NOMO-1 treated with dmso at 0.1 percent for 144 hours (cell line): ENCODE measurements around the gene XYLT1.
"Not testable (repeated sequence)": the region's sequence is repeated elsewhere in the genome, so short reads cannot be mapped to it uniquely, and the experiment has no call there.

Source experiments
- DNase-seq: peaks from one replicate; lab custom pipeline; 2025; ENCODE audit not compliant: unreplicated experiment; lab: John Stamatoyannopoulos, UW

Gene XYLT1

GRCh38 chr16:17340804-17341203, 130.0 kb downstream of the XYLT1 start:
- DNase-seq = peak; percentile 26

DNA sequence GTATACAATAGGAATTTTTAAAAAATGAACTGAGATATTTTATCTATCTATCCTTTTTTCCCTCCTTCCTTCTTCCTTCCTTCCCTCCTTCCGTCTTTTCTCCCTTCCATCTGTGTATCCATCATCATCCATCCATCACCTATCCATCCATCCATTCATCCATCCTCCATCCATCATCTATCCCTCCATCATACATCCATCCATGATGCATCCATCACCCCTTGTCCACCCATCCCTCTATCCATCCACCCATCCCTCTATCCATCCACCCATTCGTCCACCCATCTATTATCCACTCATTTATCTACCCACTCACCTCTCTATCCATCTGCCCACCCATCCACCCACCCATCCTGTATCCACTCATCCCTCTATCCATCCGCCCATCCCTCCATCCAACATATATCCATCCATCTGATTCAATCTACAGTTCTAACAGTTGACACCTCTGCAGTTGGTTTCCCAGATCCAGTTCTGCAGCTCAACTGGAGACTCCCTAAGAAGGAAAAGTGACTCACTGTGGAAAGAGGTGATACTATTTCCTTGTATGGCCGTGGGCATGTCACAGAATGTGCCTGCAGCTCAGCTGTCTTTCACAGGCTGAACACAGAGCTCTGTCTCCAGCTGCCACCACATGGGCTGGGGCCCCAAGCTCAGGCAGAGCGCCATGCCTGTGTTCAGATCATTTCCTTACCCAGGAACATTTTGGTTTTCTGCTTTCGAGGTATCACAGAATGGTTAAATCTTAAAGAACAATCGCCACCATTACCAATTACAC, 130.8 kb downstream of the XYLT1 start:
- no peak for DNase-seq

DNA sequence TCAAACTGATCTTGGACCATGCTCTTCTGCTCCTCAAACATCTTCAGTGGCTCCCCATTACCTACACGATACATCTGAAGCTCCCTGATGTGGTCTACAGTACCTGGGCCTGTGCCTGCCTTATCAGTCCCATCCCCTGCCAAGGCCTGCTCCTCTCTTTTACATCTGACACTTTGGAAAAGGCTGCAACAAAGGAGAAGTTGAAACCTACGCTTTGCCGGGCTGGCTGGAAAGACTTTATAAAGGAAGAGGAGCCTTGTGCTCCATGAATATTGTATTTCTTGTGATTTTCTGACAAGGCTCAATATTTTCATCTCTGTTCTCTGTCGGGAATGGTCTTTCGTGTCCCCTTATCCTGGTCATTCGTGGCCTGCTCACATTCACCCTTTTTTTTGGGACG, 132.5 kb downstream of the XYLT1 start:
- DNase-seq = no peak

DNA sequence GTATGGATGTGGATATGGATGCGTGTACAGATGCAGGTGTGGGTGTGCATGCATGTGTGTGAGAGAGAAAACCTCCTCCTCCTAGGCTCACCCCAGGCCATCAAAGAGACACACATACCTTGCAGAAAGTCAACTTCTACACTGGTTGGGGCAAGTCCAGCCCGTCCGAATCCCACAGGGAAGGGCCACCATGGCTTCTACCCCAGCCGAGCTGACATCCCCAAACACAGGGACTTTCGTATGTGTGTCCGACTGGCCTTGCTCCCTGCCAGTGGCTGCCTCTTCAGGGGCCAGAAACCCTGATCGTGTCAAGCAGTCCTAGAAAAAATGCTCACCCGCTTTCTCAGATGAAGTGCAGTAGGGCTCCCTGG, 134.2 kb downstream of the XYLT1 start:
- no peak for DNase-seq

GRCh38 chr16:17335826-17336529, 134.8 kb downstream of the XYLT1 start:
- no peak for DNase-seq

DNA sequence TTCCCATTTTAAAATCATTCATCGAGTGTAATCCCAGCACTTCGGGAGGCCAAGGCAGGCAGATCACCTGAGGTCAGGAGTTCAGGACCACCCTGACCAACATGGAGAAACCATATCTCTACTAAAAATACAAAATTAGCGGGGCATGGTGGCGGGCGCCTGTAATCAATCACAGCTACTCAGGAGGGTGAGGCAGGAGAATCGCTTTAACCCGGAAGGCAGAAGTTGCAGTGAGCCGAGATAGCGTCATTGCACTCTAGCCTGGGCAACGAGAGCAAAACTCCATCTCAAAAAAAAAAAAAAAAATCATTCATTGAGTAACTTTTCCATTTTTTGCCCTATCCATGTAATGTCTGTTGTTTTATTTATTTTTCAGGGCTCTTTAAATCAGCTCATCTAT, 135.4 kb downstream of the XYLT1 start:
- DNase-seq = not testable (repeated sequence)

- DNase-seq = no peak
Observed at GRCh38 chr16:17334096-17334495, 136.7 kb downstream of the XYLT1 start.

- DNase-seq = no peak
Observed at GRCh38 chr16:17333229-17333628, 137.5 kb downstream of the XYLT1 start.

GRCh38 chr16:17331991-17332390, 138.8 kb downstream of the XYLT1 start:
- no peak for DNase-seq

DNA sequence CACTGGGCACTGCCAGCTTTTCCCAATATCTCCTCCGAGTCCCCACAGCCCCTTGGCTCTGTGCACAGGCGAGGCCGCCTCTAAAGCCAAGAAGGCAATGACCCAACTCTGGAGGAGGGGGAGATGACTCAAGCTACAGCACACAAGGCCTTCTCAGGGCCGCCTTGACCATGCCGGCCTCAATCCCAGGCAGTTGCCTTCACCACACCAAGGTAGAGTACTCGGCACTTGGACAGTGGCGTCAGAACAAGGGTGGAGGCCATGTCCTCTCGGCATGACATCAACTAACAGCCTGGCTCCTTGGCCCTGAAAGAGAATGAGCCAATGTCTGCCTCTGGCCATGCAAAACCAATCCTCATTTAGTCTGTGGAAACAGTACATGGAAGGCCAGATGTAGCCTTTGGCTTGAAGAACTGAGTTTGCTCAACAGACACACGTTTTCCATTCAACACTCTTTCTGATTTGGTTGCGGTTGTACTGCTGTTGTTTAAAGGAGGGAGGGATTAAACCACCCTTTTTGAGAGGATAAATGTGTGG, 139.6 kb downstream of the XYLT1 start:
- no peak for DNase-seq

GRCh38 chr16:17330044-17330443, 140.7 kb downstream of the XYLT1 start:
- DNase-seq = no peak

DNA sequence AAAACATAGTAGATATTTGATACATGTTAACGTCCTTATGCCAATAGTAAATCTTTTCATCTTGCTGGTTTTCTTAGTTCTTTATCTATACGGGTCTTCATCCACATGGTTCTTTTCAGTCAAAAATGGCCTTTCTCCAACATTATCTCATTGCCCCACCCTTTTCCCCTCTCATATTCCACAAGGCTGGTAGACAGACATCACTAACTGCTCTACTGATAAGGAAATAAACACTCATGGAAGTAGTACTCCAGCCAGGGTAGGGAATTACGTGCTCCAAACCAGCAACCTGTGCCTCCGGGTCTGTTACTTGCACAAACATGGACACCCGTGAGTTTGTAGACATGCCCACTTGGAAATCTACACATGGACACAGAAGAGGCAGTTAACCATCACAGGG, 141.4 kb downstream of the XYLT1 start:
- DNase-seq = no peak

- no peak for DNase-seq
Observed at GRCh38 chr16:17328932-17329331, 141.8 kb downstream of the XYLT1 start.

- no peak for DNase-seq
Observed at GRCh38 chr16:17327664-17328335, 143.0 kb downstream of the XYLT1 start.

DNA sequence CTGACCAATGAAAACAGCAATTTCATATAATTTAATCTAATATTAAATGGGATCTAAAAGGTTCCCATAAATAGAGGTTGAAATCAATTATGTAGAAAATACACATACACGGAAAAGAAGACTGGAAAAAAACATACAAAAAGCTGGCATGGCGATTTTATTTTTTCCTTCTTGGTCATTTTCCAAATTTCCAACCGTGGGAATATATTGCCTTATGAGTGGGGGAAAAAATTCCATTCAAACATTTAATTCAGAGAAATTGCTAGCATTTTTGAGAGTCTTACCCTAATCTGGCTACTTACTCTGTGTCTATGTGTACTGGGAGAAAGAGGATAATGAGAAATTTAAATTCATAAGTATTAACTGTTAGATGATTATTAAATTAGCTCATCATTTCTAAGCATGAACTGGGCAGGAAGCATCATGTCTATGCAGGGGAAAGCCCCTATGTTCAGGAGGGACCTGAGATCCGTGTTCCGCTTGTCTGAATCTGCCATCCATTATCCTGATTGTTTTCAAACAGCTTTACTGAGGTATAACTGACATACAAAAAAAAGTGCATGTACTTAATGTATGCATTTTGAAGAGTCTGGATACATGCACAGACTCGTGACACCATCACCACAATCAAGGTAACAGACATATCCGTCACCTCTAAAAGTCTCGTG, 145.2 kb downstream of the XYLT1 start:
- no peak for DNase-seq

- no peak for DNase-seq
Observed at GRCh38 chr16:17324451-17324850, 146.3 kb downstream of the XYLT1 start.

- DNase-seq = no peak
Observed at GRCh38 chr16:17323171-17323570, 147.6 kb downstream of the XYLT1 start.

DNA sequence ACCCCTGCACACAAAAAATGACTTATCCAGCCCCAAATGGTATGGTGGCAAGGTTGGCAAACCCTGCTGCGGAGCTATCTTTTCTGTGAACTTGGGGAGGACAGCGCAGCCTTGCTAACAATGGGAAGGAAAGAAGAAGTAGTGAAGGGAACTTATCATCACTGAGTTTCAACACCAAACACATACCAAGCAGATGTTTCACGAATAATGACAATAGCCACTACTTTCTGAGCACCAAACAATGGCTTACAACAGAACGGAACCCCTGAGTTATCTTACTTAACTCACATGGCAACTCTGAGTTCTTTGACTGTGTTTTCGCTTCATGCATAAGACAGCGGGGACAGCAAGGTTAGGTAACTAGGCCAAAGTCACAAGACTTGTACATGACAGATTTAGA, 148.9 kb downstream of the XYLT1 start:
- DNase-seq = peak; percentile 55

- DNase-seq = no peak
Observed at GRCh38 chr16:17320009-17320408, 150.8 kb downstream of the XYLT1 start.

DNA sequence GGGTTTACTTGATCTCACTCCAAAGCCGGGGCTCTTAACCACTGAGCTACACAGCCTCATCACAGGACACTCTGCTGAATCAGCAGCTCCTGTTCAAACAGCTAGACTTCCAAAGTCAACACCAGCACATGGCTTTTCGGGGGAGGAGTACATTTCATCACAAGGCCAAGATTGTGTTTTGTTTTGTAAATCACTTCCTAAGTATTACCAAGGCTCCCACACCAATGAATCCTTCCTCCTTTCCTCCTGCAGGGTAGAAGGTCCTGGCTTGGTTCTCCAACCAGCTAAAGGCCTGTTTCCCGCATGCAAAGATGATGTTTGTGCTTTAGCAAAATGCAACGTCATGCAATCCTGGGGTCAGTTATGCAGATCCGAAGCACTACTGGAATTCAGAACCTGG, 152.5 kb downstream of the XYLT1 start:
- DNase-seq = no peak

DNA sequence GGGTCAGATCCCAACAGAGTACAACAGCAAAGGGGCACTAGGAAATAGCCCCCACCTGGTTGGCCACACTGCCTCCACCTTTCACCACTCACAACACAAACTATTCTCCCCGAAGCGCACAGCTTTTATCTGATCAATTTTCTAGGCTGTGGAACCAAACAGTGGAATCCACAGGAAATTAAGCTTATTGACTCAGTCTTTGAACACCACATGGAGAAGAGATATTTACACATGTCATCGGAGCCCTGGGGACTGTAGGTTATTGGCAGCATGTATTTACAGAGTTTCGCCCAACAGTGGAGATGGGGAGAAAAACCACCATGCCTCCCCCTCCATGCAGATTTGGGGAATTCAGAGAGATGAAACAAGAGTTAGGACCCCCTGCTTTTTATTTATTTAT, 154.8 kb downstream of the XYLT1 start:
- DNase-seq = no peak
